HL-60/S4 treated with phorbol 12-myristate 13-acetate at 8.2 ng/mL for 4 days and 3 days (cell line): ENCODE data around the gene MAP3K7CL.

Source experiments
- in situ Hi-C: fragments of 300-500 bp; cut with MboI; formaldehyde crosslinking; loops from 2 replicates; pipeline ENCODE4 v1.15.0; 2022; ENCODE audit warnings: low sequenced_read_pairs

MAP3K7CL gene

DNA sequence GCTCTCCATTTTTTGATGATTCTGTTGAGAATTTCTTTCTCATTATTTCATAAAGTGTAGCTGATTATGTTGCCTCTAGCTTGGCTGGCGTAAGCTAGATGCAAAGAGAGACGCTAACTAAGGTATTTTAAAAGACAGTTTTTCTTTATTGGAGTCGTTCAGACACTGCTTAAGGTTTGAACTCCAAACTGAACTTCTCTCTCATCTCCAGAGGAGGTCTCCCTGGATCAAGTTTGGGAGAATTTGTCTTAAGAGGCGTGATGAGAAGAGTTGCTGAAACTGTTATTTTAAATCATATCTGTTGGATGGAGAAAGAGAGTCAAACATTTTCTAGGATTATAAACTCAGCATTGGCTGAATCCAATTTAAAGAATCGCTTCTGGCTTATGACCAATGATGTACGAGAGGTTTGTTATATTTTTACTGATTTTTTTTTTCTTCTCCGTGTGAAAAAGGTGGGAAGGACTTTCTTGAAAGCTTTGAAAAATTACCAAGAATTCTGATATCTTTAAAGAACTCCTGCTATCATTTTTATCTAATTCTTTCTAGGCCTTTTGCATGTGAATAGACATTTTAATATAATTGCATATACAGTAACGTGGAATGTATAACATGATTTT, 34.0 kb downstream of the MAP3K7CL start:
- in situ Hi-C loops = loop anchor here (10.0 kb wide), 2 partner anchors 180 to 210 kb away; no protein-coding TSS in a partner anchor

DNA sequence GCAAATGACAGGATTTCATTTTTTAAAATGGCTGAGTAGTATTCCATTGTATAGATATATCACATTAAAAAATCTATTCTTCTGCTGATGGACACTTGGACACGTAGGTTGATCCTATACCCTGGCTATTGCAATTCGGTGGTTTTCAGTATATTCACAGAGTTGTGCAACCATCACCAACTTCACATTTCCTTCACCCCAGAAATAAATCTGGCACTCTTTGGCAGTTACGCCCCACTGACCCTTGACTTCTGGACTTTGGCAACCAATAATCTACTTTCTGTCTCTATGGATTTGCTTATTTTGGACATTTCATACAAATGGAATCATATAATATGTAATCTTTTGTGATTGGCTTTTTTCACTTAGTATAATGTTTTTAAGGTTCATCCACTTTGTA, 35.9 kb downstream of the MAP3K7CL start:
- in situ Hi-C loops = loop anchor here (10.0 kb wide), 2 partner anchors 178 to 208 kb away; no protein-coding TSS in a partner anchor

DNA sequence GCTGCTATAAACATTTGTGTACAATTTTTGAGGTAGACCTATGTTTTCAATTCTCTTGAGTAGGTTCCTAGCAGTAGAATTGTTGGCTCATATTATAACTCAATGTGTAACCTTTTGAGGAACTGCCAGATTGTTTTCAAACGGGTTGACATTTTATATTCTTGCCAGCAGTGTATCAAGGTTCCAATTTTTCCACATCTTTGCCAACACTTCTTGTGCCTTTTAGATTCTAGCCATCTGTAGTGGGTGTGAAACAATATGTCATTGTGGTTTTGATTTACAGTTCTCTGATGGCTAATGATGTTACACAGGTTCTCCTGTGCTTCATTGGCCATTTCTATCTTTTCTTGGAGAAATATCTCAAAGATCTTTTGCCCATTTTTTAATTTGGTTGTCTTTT, 36.4 kb downstream of the MAP3K7CL start:
- in situ Hi-C loops = loop anchor here (10.0 kb wide), 2 partner anchors 178 to 208 kb away; no protein-coding TSS in a partner anchor

DNA sequence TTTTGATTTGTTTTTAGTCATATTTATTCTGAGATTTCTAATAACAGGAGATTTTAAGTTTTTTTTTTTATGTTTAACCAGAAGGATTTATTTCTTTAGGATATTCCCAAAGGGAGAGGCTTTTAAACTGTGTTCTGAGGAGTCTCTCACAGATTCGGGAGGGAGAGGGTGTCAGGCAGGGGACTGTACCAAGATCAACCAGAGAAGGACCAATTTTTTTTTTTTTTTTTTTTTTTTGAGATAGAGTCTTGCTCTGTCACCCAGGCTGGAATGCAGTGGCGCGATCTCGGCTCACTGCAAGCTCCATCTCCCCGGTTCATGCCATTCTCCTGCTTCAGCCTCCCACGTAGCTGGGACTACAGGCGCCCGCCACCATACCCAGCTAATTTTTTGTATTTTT, 37.0 kb downstream of the MAP3K7CL start:
- in situ Hi-C loops = loop anchor here (10.0 kb wide), 2 partner anchors 177 to 207 kb away; no protein-coding TSS in a partner anchor

DNA sequence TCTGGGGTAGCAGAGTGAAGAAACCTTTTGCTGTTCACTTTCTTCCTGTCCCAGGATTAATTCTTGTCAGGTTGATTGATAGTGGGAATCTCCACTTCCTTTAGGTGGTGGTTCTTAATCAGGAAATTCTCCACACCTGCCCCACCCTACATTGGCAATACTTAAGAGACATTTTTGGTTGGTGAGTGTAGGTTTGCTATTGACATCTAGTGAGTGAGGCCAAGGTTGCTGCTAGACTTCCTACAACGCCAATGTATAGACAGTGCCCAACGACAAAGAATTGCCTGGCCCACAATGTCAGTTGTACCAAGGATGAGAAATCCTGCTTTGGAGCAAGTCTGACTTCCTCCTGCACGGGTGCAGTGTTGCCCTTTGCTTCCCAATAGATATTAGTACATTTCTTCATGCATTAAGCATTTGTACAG, 38.5 kb downstream of the MAP3K7CL start:
- in situ Hi-C loops = loop anchor here (10.0 kb wide), 2 partner anchors 176 to 206 kb away; no protein-coding TSS in a partner anchor

DNA sequence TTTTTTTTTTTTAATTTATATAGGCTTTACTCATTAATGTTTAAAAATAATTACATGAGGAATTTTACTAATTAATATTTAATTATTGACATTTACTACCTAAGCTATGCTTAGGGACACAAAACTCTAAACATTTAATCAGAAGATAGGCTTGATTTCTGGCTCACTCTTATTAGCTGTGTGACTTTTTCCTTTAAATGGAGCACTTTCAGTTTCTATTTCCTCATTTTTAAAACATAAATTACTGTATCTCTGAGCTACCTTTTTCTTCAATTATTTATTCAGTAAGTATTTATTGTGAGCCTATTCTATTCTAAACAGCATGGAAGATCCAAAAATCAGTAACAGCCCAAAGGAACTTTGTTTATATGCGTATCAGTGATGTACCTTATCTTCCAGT, 40.5 kb downstream of the MAP3K7CL start:
- in situ Hi-C loops = no loop called here

DNA sequence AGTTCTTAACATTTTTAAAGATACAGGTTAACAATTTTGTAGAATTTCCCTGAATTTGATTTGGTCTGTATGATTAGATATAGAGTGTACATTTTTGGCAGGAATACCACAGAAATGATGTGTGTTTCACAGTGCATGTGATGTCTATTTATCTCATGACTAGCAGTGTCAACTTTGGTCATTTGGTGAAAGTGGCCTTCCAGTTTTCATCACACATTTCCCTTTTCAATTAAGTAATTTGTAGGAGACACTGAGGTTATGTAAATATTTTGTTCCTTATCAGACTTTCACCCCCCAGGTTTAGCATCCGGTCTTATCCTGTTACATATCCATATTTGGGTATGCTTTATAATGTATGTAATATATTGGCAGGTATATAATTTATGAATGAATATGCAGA, 41.8 kb downstream of the MAP3K7CL start:
- in situ Hi-C loops = no loop called here

DNA sequence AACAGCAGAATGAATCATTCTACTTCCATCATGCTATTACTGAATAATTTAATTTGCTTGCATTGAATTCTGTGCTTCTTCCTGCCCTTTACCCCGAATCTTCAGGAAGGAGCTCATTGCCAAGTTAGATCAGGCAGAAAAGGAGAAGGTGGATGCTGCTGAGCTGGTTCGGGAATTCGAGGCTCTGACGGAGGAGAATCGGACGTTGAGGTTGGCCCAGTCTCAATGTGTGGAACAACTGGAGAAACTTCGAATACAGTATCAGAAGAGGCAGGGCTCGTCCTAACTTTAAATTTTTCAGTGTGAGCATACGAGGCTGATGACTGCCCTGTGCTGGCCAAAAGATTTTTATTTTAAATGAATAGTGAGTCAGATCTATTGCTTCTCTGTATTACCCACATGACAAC, 44.2 kb downstream of the MAP3K7CL start:
- in situ Hi-C loops = no loop called here

DNA sequence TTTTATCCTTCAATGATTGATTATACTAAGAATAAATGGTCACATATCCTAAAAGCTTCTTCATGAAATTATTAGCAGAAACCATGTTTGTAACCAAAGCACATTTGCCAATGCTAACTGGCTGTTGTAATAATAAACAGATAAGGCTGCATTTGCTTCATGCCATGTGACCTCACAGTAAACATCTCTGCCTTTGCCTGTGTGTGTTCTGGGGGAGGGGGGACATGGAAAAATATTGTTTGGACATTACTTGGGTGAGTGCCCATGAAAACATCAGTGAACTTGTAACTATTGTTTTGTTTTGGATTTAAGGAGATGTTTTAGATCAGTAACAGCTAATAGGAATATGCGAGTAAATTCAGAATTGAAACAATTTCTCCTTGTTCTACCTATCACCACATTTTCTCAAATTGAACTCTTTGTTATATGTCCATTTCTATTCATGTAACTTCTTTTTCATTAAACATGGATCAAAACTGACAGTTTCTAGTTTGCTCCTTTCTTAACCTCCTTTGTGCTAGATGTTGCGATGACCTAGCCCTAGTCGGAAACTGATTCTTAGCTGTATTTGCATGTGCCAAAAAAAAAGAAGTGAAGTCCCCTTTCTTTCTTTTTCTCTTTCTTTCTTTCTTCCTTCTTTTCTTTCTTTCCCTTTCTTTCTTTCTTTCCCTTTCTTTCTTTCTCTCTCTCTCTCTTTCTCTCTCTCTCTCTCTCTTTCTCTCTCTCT, 45.1 kb downstream of the MAP3K7CL start:
- in situ Hi-C loops = no loop called here

DNA sequence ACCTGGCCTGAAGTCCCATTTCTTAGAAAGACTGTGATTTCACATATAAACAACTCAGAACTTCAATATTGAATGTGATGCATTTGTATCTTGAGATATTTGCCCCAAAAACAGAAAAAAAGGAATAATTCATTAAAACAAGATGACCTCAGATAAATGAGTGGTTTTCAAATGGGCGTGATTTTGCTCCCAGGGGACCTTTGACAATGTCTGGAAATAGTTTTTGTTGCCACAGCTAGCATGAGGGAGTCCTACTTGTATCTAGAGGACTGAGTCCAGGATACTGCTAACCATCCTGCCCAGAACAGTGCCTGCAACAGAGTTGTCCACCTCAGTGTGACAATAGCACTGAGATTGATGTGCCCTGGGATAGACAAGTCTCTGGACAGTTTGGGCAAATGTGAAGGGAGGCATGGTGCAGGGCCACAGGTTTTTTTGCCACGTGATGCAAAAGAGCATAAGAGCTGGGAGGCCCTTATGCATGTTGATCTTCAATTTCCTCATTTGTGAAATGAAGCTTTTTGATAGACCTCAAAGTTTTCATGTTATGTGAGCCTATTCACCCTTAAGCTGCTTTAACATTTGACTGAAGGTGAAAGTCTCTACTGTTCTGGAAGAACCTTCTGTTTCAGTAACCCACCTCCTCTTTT, 46.2 kb downstream of the MAP3K7CL start:
- in situ Hi-C loops = no loop called here

DNA sequence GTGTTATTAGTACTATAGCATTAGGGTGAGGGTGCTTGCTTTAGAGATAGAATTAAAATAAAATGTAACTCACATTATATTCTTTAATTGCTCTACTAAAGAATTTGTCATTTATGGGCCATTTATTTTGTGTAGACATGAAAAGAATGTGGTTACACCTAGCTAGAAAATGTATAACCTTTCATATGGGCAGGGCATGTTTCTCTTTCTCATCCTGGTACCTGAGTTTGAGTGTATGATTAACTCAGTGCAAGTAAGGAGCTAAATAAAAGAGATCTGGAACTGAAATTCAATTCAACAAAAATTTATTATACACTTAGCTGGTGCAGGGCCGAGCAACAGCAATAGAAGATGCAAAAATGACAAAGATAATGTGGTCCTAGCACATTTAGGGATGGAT, 47.4 kb downstream of the MAP3K7CL start:
- in situ Hi-C loops = no loop called here

DNA sequence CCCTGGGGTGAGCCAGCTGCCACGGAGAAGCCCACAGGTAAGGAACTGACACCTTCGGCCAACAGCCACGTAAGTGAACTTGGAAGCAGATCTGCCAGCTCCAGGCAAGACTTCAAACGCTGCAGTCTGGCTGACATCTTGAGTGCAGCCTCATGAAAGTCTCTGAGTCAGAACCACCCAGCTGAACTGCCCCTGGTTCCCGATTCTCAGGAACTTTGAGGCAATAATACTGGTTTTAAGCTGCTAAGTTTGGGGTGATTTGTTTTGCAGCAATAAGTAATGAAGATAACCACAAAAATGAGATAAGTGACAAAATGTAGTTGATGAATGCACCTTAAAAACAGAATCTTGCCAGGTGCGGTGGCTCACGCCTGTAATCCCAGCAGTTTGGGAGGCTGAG, 48.5 kb downstream of the MAP3K7CL start:
- in situ Hi-C loops = no loop called here

DNA sequence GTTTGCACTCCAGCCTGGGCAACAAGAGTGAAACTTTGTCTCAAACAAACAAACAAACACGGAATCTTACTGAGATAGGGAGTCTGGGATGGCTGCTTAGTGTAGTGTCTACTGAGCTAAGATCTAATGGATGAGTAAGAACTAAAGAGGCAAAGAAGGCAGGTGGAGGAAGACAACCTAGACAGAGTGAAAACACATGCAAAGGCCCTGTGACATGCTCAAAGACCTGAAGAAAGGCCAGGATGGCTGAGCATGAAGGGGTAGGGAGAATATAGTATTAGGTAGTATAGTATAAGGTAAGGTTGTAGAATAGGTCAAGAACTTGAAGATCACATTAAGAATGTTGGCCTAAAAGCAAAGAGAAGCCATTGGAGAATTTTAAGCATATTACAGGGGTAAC, 49.1 kb downstream of the MAP3K7CL start:
- in situ Hi-C loops = no loop called here

DNA sequence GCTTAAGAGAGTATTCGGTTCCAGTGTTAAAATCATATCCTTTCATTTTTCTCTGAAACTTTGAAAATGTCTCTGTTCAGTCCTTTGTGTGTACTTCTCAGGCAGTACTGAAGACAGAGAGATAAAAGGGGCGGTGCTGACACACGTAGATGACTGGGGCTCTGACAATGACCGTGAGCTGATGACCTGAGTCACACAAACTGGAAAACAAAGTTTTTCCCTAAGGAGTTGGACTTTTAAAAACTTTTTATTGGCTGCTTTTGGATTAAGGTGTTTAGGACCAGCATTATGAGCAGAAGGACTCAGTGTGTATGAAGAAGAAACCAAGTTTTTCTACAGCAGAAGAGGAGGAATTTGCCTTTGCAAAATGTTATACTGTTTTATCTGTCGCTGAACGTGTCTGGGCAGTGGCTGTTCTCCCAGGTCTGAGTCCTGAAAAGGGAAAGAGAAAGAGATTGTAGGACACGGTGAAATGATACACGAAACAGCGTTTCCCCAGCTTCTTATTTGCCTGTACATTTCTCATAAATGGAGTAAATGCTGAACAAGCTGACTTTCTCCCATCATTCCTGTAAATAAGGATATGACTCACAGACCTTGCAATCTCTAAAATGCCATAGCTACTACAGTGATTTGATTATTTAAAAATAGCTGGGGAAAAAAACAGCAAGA, 51.5 kb downstream of the MAP3K7CL start:
- in situ Hi-C loops = no loop called here

DNA sequence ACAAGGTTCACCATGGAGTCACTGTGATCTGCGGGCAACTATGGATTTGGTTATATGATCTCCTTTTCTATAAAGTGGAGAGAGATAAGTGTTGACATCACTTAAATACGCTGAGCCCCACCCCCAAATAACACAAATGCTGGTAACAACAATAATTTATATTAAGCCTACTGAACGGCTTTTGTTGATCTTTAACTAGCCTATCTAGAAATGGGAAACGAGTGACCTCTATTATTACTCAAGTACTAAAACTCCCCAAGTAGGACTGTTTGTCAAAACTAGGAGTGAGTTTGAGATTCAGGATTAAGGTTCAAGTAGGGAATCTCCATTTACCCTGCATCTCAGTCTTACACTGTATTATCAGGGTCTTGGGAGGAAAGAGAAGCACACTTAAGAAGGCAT, 52.2 kb downstream of the MAP3K7CL start:
- in situ Hi-C loops = no loop called here

DNA sequence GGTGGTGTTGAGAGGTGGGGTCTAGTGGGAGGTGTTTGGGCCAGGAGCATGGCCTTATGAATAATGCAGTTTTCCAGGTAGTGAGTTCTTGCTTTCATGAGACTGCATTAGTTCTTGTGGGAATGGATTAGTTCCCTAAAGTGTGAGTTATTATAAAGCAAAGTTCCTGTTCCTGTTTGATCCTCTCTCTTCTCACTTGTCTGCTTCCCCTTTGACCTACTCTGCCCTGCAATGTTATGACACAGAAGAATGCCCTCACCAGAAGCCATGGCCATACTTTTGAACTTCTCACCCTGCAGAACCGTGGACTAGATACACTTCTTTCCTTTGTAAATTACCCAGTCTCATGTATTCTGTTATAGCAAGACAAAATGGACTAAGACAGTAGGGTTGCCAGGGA, 53.6 kb downstream of the MAP3K7CL start:
- in situ Hi-C loops = no loop called here

DNA sequence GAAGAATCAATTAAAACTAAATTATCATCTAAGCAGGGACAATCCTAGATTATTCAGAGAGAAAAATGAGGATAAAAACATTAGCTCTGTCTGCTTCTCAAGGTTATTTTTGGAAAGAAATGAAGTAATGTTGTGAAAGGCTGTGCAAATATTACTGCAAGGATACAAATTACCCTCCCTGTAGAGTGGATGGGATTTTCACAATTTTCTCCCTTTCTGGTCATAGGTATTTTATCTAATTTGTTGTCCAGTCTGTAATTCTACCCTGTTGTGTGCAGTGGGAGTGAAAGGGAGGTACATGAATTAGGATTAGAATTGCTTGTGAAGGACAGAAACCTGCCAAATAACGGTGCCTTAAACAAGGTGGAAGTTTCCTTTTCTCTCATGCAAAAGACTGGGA, 54.7 kb downstream of the MAP3K7CL start:
- in situ Hi-C loops = no loop called here

DNA sequence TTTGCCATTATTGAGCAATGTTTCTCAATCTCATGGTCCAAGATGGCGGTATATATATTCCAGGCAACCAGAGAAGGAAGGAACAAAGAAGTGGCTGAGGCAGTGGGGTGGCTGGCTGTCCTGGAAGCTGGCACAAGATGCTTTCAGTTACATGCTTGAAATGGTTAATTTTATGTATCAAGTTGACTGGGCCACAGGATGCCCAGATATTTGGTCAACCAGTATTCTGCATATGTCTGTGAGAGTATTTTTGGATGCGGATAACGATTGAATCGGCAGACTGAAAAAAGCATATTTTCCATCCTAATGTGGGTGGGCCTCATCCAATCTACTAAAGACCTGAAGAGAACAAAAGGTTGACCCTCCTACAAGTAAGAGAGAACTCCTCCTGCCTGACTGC, 55.2 kb downstream of the MAP3K7CL start:
- in situ Hi-C loops = no loop called here

DNA sequence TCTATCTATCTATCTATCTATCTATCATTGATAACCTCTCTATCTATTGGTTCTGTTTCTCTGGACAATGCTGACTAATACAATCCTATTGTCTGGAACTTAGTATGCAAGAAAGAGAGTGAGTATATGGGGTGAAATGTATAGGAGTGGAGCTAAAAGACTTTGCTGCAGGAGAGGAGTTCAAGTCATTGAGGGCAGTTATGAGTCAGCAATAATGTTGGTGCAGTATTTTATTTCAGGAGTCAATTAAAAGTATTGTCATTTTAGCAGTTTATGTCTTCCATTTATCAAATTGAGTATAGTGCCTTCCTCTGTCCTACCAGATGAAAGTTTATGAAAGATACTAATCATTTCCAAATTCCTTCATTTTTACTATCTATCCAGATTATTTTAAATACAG, 55.8 kb downstream of the MAP3K7CL start:
- in situ Hi-C loops = no loop called here

DNA sequence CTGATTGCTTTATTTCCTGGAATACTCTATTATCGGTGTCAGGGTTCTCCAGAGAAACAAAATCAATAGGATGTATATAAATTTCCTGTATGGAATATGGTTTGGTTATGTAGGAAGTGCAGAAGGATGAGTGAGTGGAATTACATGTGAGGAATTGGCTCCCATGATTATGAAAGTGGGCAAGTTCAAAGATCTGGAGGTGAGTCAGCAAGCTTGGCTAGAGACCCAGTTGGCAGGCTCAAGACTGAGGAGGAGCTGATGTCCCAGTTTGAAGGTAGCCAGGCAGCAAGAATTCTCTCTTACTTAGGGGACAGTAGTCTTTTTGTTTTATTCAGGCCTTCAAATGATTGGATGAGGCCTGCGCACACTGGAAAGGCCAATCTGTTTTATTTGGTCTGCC, 57.5 kb downstream of the MAP3K7CL start:
- in situ Hi-C loops = no loop called here

DNA sequence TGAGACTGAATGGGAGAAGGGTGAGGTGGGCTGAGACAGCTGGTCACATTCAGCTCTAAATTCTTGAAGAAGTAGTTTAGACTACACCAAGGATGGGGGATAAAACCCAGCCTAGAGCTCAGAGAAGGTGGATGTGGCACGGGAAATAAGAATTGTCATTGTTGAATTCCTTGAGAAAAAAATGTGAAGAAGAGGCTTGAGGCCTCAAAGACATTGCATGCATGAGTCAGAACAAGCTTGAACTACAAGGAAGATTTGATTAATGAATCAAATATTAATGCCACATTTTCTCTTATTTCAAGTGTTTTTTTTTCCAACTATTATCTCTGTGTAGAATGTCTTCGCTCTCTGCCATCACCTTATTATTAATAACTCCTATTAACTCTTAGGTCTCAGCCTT, 58.9 kb downstream of the MAP3K7CL start:
- in situ Hi-C loops = no loop called here
